MCF 10A (cell line): Measurements from ENCODE around the gene ZNF559. TPM values are rescaled to one million over a fixed set of nuclear protein-coding genes. Genes with fewer than 3 reads are reported as not detected.
"Not testable (repeated sequence)": the region's sequence is repeated elsewhere in the genome, so short reads cannot be mapped to it uniquely, and the experiment has no call there.

ENCODE experiments used
- BruUV-seq: library from RNA; stranded (reverse); fragments of 400-500 nt; replicated peaks from 2 replicates; lab custom pipeline; 2021; lab: Mats Ljungman, UMichigan
- CTCF ChIA-PET: fragments of 300-600 bp; sonication (Branson Sonifier 250); formaldehyde crosslinking; extraction: SDS; loops from one replicate; lab custom pipeline; 2021; ENCODE audit warnings: antibody characterized with exemption, inconsistent platforms; lab: Yijun Ruan, JAX
- POLR2A ChIA-PET: fragments of 300-600, 350-650 bp; sonication (Branson Sonifier 250); formaldehyde crosslinking; extraction: SDS; loops from one replicate; lab custom pipeline; 2020; ENCODE audit warnings: antibody characterized with exemption, inconsistent platforms; lab: Yijun Ruan, JAX
- DNase-seq: peaks from one replicate; pipeline ENCODE4 v3.0.0-alpha.2; 2018; ENCODE audit not compliant: unreplicated experiment
- H3K27ac Mint-ChIP-seq: one replicate; pipeline ENCODE4 v1.8.0; 2022; ENCODE audit warnings: mild to moderate bottlenecking, low read depth, mixed read lengths; ENCODE audit not compliant: unreplicated experiment
- H3K27me3 Mint-ChIP-seq: one replicate; pipeline ENCODE4 v1.8.0; 2022; ENCODE audit warnings: mixed read lengths; ENCODE audit not compliant: insufficient read depth, unreplicated experiment
- H3K36me3 Mint-ChIP-seq: one replicate; pipeline ENCODE4 v1.8.0; 2022; ENCODE audit warnings: mild to moderate bottlenecking, moderate library complexity, mixed read lengths; ENCODE audit not compliant: insufficient read depth, unreplicated experiment
- H3K4me1 Mint-ChIP-seq: one replicate; pipeline ENCODE4 v1.8.0; 2022; ENCODE audit warnings: mixed read lengths; ENCODE audit not compliant: insufficient read depth, unreplicated experiment
- H3K4me3 Mint-ChIP-seq: one replicate; pipeline ENCODE4 v1.8.0; 2022; ENCODE audit warnings: mild to moderate bottlenecking, moderate library complexity, mixed read lengths; ENCODE audit not compliant: unreplicated experiment
- H3K9me3 Mint-ChIP-seq: one replicate; pipeline ENCODE4 v1.8.0; 2022; ENCODE audit warnings: mixed read lengths; ENCODE audit not compliant: unreplicated experiment
- CTCF ChIP-seq: fragments of 200-600 bp; IDR thresholded peaks from one replicate; pipeline ENCODE4 v1.8.0; 2022; ENCODE audit warnings: antibody characterized with exemption, mild to moderate bottlenecking; ENCODE audit not compliant: unreplicated experiment
- intact Hi-C: fragments of 100-400 bp; cut with micrococcal nuclease; formaldehyde crosslinking; loops from 2 replicates; pipeline ENCODE4 v1.14.1; 2022
- total RNA-seq: library from RNA; stranded (reverse); gene quantifications from 2 replicates; pipeline ENCODE4 v1.2.3, GENCODE V29; 2022

Gene ZNF559
- total RNA-seq, 1 experiment from 2014 or later: 10.7 TPM

GRCh38 chr19:9309139-9309973 is 14.6 kb upstream of the ZNF559 start, which contains the start of gene ZNF699:
Gene ZNF699 (minus strand): TSS chr19:9309838. CDS start chr19:9305119, 4,719 bp downstream.
- Mint-ChIP-seq H3K36me3 (peaks cover 14% of the 10 kb centered on the region), H3K4me1 (peaks cover 6% of the 10 kb centered on the region), H3K27me3 (no peaks in the 10 kb centered on the region), H3K27ac (peak within 1 kb of the TSS; percentile 81), H3K4me3 (peak within 1 kb of the TSS; percentile 92), H3K9me3 (peaks cover 7% of the 10 kb centered on the region)
- CTCF ChIA-PET: interaction anchor here (1.1 to 3.3 kb wide), 5 partner anchors 14 to 277 kb away, joined by 3 to 8 read pairs (median 5); partner anchors contain the start of gene ZNF266
- BruUV-seq: TSS peak; percentile 57
- DNase-seq: peak; percentile 99
- POLR2A ChIA-PET: interaction anchor here (0.8 to 2.6 kb wide), 6 partner anchors 11 to 316 kb away, joined by 3 to 14 read pairs (median 4); partner anchors contain the start of genes ZNF121, ZNF266 and ZNF559
- no peak for TF ChIP-seq CTCF
- intact Hi-C loops: loop anchor here (2.0 to 5.0 kb wide), 2 partner anchors 125 to 172 kb away; partner anchors contain the start of gene ZNF266

- H3K36me3 Mint-ChIP-seq: peaks cover 8% of the 10 kb centered on the region
- H3K4me3 Mint-ChIP-seq: peak overlapping the region; percentile 92
- ChIA-PET POLR2A (interaction anchor here (1.2 to 2.6 kb wide), 6 partner anchors 12 to 518 kb away, joined by 3 to 14 read pairs (median 4); partner anchors contain the start of genes UBL5, ZNF121, ZNF266 and ZNF559), CTCF (interaction anchor here (1.1 to 3.3 kb wide), 4 partner anchors 13 to 276 kb away, joined by 3 to 8 read pairs (median 4); partner anchors contain the start of gene ZNF266)
- intact Hi-C loops: loop anchor here (2.0 to 5.0 kb wide), 3 partner anchors 125 to 482 kb away; partner anchors contain the start of gene ZNF266
- peaks cover 6% of the 10 kb centered on the region for H3K4me1 Mint-ChIP-seq
- H3K9me3 Mint-ChIP-seq: peaks cover 8% of the 10 kb centered on the region
- peak; percentile 93 for DNase-seq
- no peaks in the 10 kb centered on the region for H3K27me3 Mint-ChIP-seq
- TF ChIP-seq CTCF: no peak
- BruUV-seq: no TSS peak
- peak overlapping the region; percentile 81 for H3K27ac Mint-ChIP-seq
Measured at GRCh38 chr19:9309974-9310446, 14.0 kb upstream of the ZNF559 start.

- ChIA-PET CTCF (interaction anchor here (0.5 to 0.7 kb wide), 2 partner anchors 15 to 475 kb away, joined by 3 read pairs; no protein-coding TSS in a partner anchor), POLR2A (interaction anchor here (0.6 kb wide), 1 partner anchor 254 kb away, joined by 3 read pairs; no protein-coding TSS in a partner anchor)
- DNase-seq: no peak
- Mint-ChIP-seq H3K27ac (no peak overlapping the region), H3K4me3 (no peak overlapping the region), H3K36me3 (no peaks in the 10 kb centered on the region), H3K27me3 (no peaks in the 10 kb centered on the region), H3K9me3 (peaks cover 15% of the 10 kb centered on the region), H3K4me1 (no peaks in the 10 kb centered on the region)
- no peak for TF ChIP-seq CTCF
- intact Hi-C loops: loop anchor here (5.0 kb wide), 1 partner anchor 479 kb away; no protein-coding TSS in a partner anchor
- BruUV-seq: no TSS peak
Measured at GRCh38 chr19:9313756-9314155, 10.2 kb upstream of the ZNF559 start.

GRCh38 chr19:9321338-9321737 is 2.6 kb upstream of the ZNF559 start:
- Mint-ChIP-seq H3K4me1 (no peaks in the 10 kb centered on the region), H3K27me3 (no peaks in the 10 kb centered on the region), H3K27ac (no peak overlapping the region), H3K4me3 (no peak overlapping the region), H3K9me3 (no peaks in the 10 kb centered on the region), H3K36me3 (peaks cover 6% of the 10 kb centered on the region)
- CTCF ChIA-PET: no interaction called here
- DNase-seq: no peak
- TF ChIP-seq CTCF: no peak
- intact Hi-C loops: no loop called here
- POLR2A ChIA-PET: no interaction called here
- no TSS peak for BruUV-seq

- POLR2A ChIA-PET, intact Hi-C loops: not testable (repeated sequence)
Measured at GRCh38 chr19:9321756-9322155, 2.2 kb upstream of the ZNF559 start.

More at GRCh38 chr19:9321756-9322155, 2.2 kb upstream of the ZNF559 start:
- H3K9me3 Mint-ChIP-seq, BruUV-seq, H3K36me3 Mint-ChIP-seq, DNase-seq, H3K4me3 Mint-ChIP-seq, H3K4me1 Mint-ChIP-seq, H3K27ac Mint-ChIP-seq, H3K27me3 Mint-ChIP-seq: not testable (repeated sequence)
- CTCF ChIA-PET: interaction anchor here (1.7 kb wide), 1 partner anchor 116 kb away, joined by 4 read pairs; no protein-coding TSS in a partner anchor
